Measurements from ENCODE around the gene DCC. TPM values are rescaled to one million over a fixed set of nuclear protein-coding genes. Genes with fewer than 3 reads are reported as not detected.

The DCC gene
- total RNA-seq, 2 donors from 2014 or later: not detected

- ATAC-seq: no peak
- H3K27ac Mint-ChIP-seq: no peak overlapping the region
Measured at GRCh38 chr18:53134711-53135110, 794.7 kb downstream of the DCC start.

GRCh38 chr18:53135654-53136053 is 795.7 kb downstream of the DCC start:
- no peaks in the 10 kb centered on the region for H3K27me3 Mint-ChIP-seq
- no peaks in the 10 kb centered on the region for H3K4me1 Mint-ChIP-seq

More at GRCh38 chr18:53134711-53135110, 794.7 kb downstream of the DCC start:
- no peaks in the 10 kb centered on the region for H3K27me3 Mint-ChIP-seq
- no peaks in the 10 kb centered on the region for H3K9me3 ChIP-seq (ENCODE audit: control insufficient read depth, low read length, poor library complexity, severe bottlenecking)
- H3K4me3 Mint-ChIP-seq: no peak overlapping the region
- no peak for DNase-seq
- no peaks in the 10 kb centered on the region for H3K36me3 Mint-ChIP-seq (ENCODE audit: low read depth)
- no peaks in the 10 kb centered on the region for H3K4me1 Mint-ChIP-seq

GRCh38 chr18:53139746-53140500 is 799.9 kb downstream of the DCC start:
- H3K4me3 Mint-ChIP-seq: no peak overlapping the region
- H3K36me3 Mint-ChIP-seq (ENCODE audit: low read depth): no peaks in the 10 kb centered on the region
- ATAC-seq: no peak
- no peak overlapping the region for H3K27ac Mint-ChIP-seq
- no peak for DNase-seq
- H3K27me3 Mint-ChIP-seq: no peaks in the 10 kb centered on the region
- no peaks in the 10 kb centered on the region for H3K9me3 ChIP-seq (ENCODE audit: control insufficient read depth, low read length, poor library complexity, severe bottlenecking)
- H3K4me1 Mint-ChIP-seq: no peaks in the 10 kb centered on the region

More at GRCh38 chr18:53135654-53136053, 795.7 kb downstream of the DCC start:
- no peak for DNase-seq
- Mint-ChIP-seq H3K36me3 (ENCODE audit: low read depth) (no peaks in the 10 kb centered on the region), H3K4me3 (no peak overlapping the region), H3K27ac (no peak overlapping the region)
- ATAC-seq: no peak
- no peaks in the 10 kb centered on the region for H3K9me3 ChIP-seq (ENCODE audit: control insufficient read depth, low read length, poor library complexity, severe bottlenecking)

GRCh38 chr18:53142005-53142404 is 802.0 kb downstream of the DCC start:
- DNase-seq (no peak), ATAC-seq (no peak)
- no peaks in the 10 kb centered on the region for H3K4me1 Mint-ChIP-seq
- no peaks in the 10 kb centered on the region for H3K36me3 Mint-ChIP-seq (ENCODE audit: low read depth)
- no peak overlapping the region for H3K4me3 Mint-ChIP-seq
- no peaks in the 10 kb centered on the region for H3K27me3 Mint-ChIP-seq
- no peaks in the 10 kb centered on the region for H3K9me3 ChIP-seq (ENCODE audit: control insufficient read depth, low read length, poor library complexity, severe bottlenecking)
- H3K27ac Mint-ChIP-seq: no peak overlapping the region

- H3K4me1 Mint-ChIP-seq: no peaks in the 10 kb centered on the region
- DNase-seq (no peak), ATAC-seq (no peak)
- no peaks in the 10 kb centered on the region for H3K36me3 Mint-ChIP-seq (ENCODE audit: low read depth)
- no peaks in the 10 kb centered on the region for H3K27me3 Mint-ChIP-seq
- H3K27ac Mint-ChIP-seq: no peak overlapping the region
- peaks cover 2% of the 10 kb centered on the region for H3K9me3 ChIP-seq (ENCODE audit: control insufficient read depth, low read length, poor library complexity, severe bottlenecking)
- no peak overlapping the region for H3K4me3 Mint-ChIP-seq
Measured at GRCh38 chr18:53147472-53147871, 807.5 kb downstream of the DCC start.

- no peak overlapping the region for H3K27ac Mint-ChIP-seq
- H3K9me3 ChIP-seq (ENCODE audit: control insufficient read depth, low read length, poor library complexity, severe bottlenecking): peaks cover 2% of the 10 kb centered on the region
- no peaks in the 10 kb centered on the region for H3K4me1 Mint-ChIP-seq
- ATAC-seq (no peak), DNase-seq (no peak)
- H3K27me3 Mint-ChIP-seq: no peaks in the 10 kb centered on the region
- no peaks in the 10 kb centered on the region for H3K36me3 Mint-ChIP-seq (ENCODE audit: low read depth)
- no peak overlapping the region for H3K4me3 Mint-ChIP-seq
Measured at GRCh38 chr18:53148123-53148522, 808.1 kb downstream of the DCC start.

- H3K27me3 Mint-ChIP-seq: no peaks in the 10 kb centered on the region
- no peaks in the 10 kb centered on the region for H3K36me3 Mint-ChIP-seq (ENCODE audit: low read depth)
- H3K4me1 Mint-ChIP-seq: no peaks in the 10 kb centered on the region
- H3K4me3 Mint-ChIP-seq: no peak overlapping the region
- DNase-seq (no peak), ATAC-seq (no peak)
- H3K27ac Mint-ChIP-seq: no peak overlapping the region
- no peaks in the 10 kb centered on the region for H3K9me3 ChIP-seq (ENCODE audit: control insufficient read depth, low read length, poor library complexity, severe bottlenecking)
Measured at GRCh38 chr18:53152476-53152875, 812.5 kb downstream of the DCC start.

GRCh38 chr18:53153281-53153680 is 813.3 kb downstream of the DCC start:
- H3K27ac Mint-ChIP-seq: no peak overlapping the region
- H3K36me3 Mint-ChIP-seq (ENCODE audit: low read depth): no peaks in the 10 kb centered on the region
- H3K27me3 Mint-ChIP-seq: no peaks in the 10 kb centered on the region
- H3K9me3 ChIP-seq (ENCODE audit: control insufficient read depth, low read length, poor library complexity, severe bottlenecking): no peaks in the 10 kb centered on the region
- no peak overlapping the region for H3K4me3 Mint-ChIP-seq
- ATAC-seq (no peak), DNase-seq (no peak)
- no peaks in the 10 kb centered on the region for H3K4me1 Mint-ChIP-seq

GRCh38 chr18:53153800-53154199 is 813.8 kb downstream of the DCC start:
- Mint-ChIP-seq H3K4me3 (no peak overlapping the region), H3K36me3 (ENCODE audit: low read depth) (no peaks in the 10 kb centered on the region)

GRCh38 chr18:53165770-53166169 is 825.8 kb downstream of the DCC start:
- no peaks in the 10 kb centered on the region for H3K36me3 Mint-ChIP-seq (ENCODE audit: low read depth)
- no peaks in the 10 kb centered on the region for H3K4me1 Mint-ChIP-seq
- no peak overlapping the region for H3K4me3 Mint-ChIP-seq
- H3K9me3 ChIP-seq (ENCODE audit: control insufficient read depth, low read length, poor library complexity, severe bottlenecking): no peaks in the 10 kb centered on the region
- H3K27ac Mint-ChIP-seq: no peak overlapping the region
- ATAC-seq: no peak
- H3K27me3 Mint-ChIP-seq: no peaks in the 10 kb centered on the region
- no peak for DNase-seq

More at GRCh38 chr18:53153800-53154199, 813.8 kb downstream of the DCC start:
- H3K27me3 Mint-ChIP-seq: no peaks in the 10 kb centered on the region
- DNase-seq (no peak), ATAC-seq (no peak)
- H3K4me1 Mint-ChIP-seq: no peaks in the 10 kb centered on the region
- H3K27ac Mint-ChIP-seq: no peak overlapping the region
- no peaks in the 10 kb centered on the region for H3K9me3 ChIP-seq (ENCODE audit: control insufficient read depth, low read length, poor library complexity, severe bottlenecking)

- H3K4me3 Mint-ChIP-seq: no peak overlapping the region
- no peak overlapping the region for H3K27ac Mint-ChIP-seq
- DNase-seq: no peak
- no peaks in the 10 kb centered on the region for H3K9me3 ChIP-seq (ENCODE audit: control insufficient read depth, low read length, poor library complexity, severe bottlenecking)
- H3K36me3 Mint-ChIP-seq (ENCODE audit: low read depth): no peaks in the 10 kb centered on the region
- ATAC-seq: no peak
- H3K27me3 Mint-ChIP-seq: no peaks in the 10 kb centered on the region
- no peaks in the 10 kb centered on the region for H3K4me1 Mint-ChIP-seq
Measured at GRCh38 chr18:53169346-53169745, 829.3 kb downstream of the DCC start.

GRCh38 chr18:53191634-53192033 is 851.6 kb downstream of the DCC start:
- no peak overlapping the region for H3K4me3 Mint-ChIP-seq
- H3K27ac Mint-ChIP-seq: no peak overlapping the region
- no peaks in the 10 kb centered on the region for H3K27me3 Mint-ChIP-seq
- ATAC-seq (no peak), DNase-seq (no peak)
- no peaks in the 10 kb centered on the region for H3K4me1 Mint-ChIP-seq
- no peaks in the 10 kb centered on the region for H3K9me3 ChIP-seq (ENCODE audit: control insufficient read depth, low read length, poor library complexity, severe bottlenecking)
- H3K36me3 Mint-ChIP-seq (ENCODE audit: low read depth): no peaks in the 10 kb centered on the region

- Mint-ChIP-seq H3K36me3 (ENCODE audit: low read depth) (no peaks in the 10 kb centered on the region), H3K4me3 (no peak overlapping the region), H3K27ac (no peak overlapping the region), H3K27me3 (no peaks in the 10 kb centered on the region), H3K4me1 (no peaks in the 10 kb centered on the region)
- no peaks in the 10 kb centered on the region for H3K9me3 ChIP-seq (ENCODE audit: control insufficient read depth, low read length, poor library complexity, severe bottlenecking)
- DNase-seq (no peak), ATAC-seq (no peak)
Measured at GRCh38 chr18:53193870-53194269, 853.9 kb downstream of the DCC start.

- Mint-ChIP-seq H3K4me3 (no peak overlapping the region), H3K4me1 (no peaks in the 10 kb centered on the region), H3K27ac (no peak overlapping the region), H3K27me3 (no peaks in the 10 kb centered on the region), H3K36me3 (ENCODE audit: low read depth) (no peaks in the 10 kb centered on the region)
- ATAC-seq (no peak), DNase-seq (no peak)
- no peaks in the 10 kb centered on the region for H3K9me3 ChIP-seq (ENCODE audit: control insufficient read depth, low read length, poor library complexity, severe bottlenecking)
Measured at GRCh38 chr18:53219853-53220252, 879.9 kb downstream of the DCC start.
